ENCODE measurements around the gene OSBPL1A.

The OSBPL1A gene

GRCh38 chr18:24267878-24268277 lies 129.7 kb downstream of the OSBPL1A start:
- H3K79me2 ChIP-seq (ENCODE audit: insufficient read depth, low read length): no peaks in the 10 kb centered on the region
- H3K4me2 ChIP-seq (ENCODE audit: low read depth, low read length, poor library complexity, severe bottlenecking): no peak overlapping the region
- H3K9ac ChIP-seq (ENCODE audit: low read length): no peak overlapping the region
- H4K20me1 ChIP-seq (ENCODE audit: low read depth, low read length): no peaks in the 10 kb centered on the region
- H3K9me2 ChIP-seq (replicated peaks; ENCODE audit: insufficient read depth, low read length): no peaks in the 10 kb centered on the region
- H3K4me3 ChIP-seq (ENCODE audit: insufficient read depth, low read length, poor library complexity, severe bottlenecking): no peak overlapping the region
- H3F3A ChIP-seq (ENCODE audit: insufficient read depth): no peaks in the 10 kb centered on the region
- H3K36me3 ChIP-seq (ENCODE audit: low read length): no peaks in the 10 kb centered on the region
- no peak overlapping the region for H3K27ac ChIP-seq (ENCODE audit: low read depth, low read length)
- no peak for TF ChIP-seq EZH2phosphoT487 (conservative IDR thresholded peaks at IDR 0.05; ENCODE audit: low read length)
- TF ChIP-seq CTCF (IDR thresholded peaks at IDR 0.05; ENCODE audit: insufficient read depth, low read length, poor library complexity, severe bottlenecking): no peak
- H2AFZ ChIP-seq (ENCODE audit: low read depth, low read length, severe bottlenecking): no peak overlapping the region
- H3K27me3 ChIP-seq (ENCODE audit: low read length): no peaks in the 10 kb centered on the region
- H3K9me3 ChIP-seq (ENCODE audit: insufficient read depth, low read length): no peaks in the 10 kb centered on the region

- H3K79me2 ChIP-seq (ENCODE audit: insufficient read depth, low read length): no peaks in the 10 kb centered on the region
- no peaks in the 10 kb centered on the region for H3K36me3 ChIP-seq (ENCODE audit: low read length)
- no peaks in the 10 kb centered on the region for H3K27me3 ChIP-seq (ENCODE audit: low read length)
- no peak overlapping the region for H2AFZ ChIP-seq (ENCODE audit: low read depth, low read length, severe bottlenecking)
- no peaks in the 10 kb centered on the region for H4K20me1 ChIP-seq (ENCODE audit: low read depth, low read length)
- H3K9ac ChIP-seq (ENCODE audit: low read length): no peak overlapping the region
- no peak overlapping the region for H3K27ac ChIP-seq (ENCODE audit: low read depth, low read length)
- H3K9me2 ChIP-seq (replicated peaks; ENCODE audit: insufficient read depth, low read length): no peaks in the 10 kb centered on the region
- no peak overlapping the region for H3K4me2 ChIP-seq (ENCODE audit: low read depth, low read length, poor library complexity, severe bottlenecking)
- no peaks in the 10 kb centered on the region for H3K9me3 ChIP-seq (ENCODE audit: insufficient read depth, low read length)
- H3K4me3 ChIP-seq (ENCODE audit: insufficient read depth, low read length, poor library complexity, severe bottlenecking): no peak overlapping the region
- no peaks in the 10 kb centered on the region for H3F3A ChIP-seq (ENCODE audit: insufficient read depth)
- TF ChIP-seq CTCF (IDR thresholded peaks at IDR 0.05; ENCODE audit: insufficient read depth, low read length, poor library complexity, severe bottlenecking) (no peak), EZH2phosphoT487 (conservative IDR thresholded peaks at IDR 0.05; ENCODE audit: low read length) (no peak)
These were observed 131.5 kb downstream of the OSBPL1A start for GRCh38 chr18:24266131-24266530.

- no peaks in the 10 kb centered on the region for H3K9me3 ChIP-seq (ENCODE audit: insufficient read depth, low read length)
- H3K4me3 ChIP-seq (ENCODE audit: insufficient read depth, low read length, poor library complexity, severe bottlenecking): no peak overlapping the region
- H2AFZ ChIP-seq (ENCODE audit: low read depth, low read length, severe bottlenecking): no peak overlapping the region
- TF ChIP-seq CTCF (IDR thresholded peaks at IDR 0.05; ENCODE audit: insufficient read depth, low read length, poor library complexity, severe bottlenecking): no peak
- TF ChIP-seq EZH2phosphoT487 (conservative IDR thresholded peaks at IDR 0.05; ENCODE audit: low read length): no peak
- H3K27ac ChIP-seq (ENCODE audit: low read depth, low read length): no peak overlapping the region
- H4K20me1 ChIP-seq (ENCODE audit: low read depth, low read length): no peaks in the 10 kb centered on the region
- H3K9ac ChIP-seq (ENCODE audit: low read length): no peak overlapping the region
- no peaks in the 10 kb centered on the region for H3K79me2 ChIP-seq (ENCODE audit: insufficient read depth, low read length)
- no peaks in the 10 kb centered on the region for H3K27me3 ChIP-seq (ENCODE audit: low read length)
- H3F3A ChIP-seq (ENCODE audit: insufficient read depth): no peaks in the 10 kb centered on the region
- H3K9me2 ChIP-seq (replicated peaks; ENCODE audit: insufficient read depth, low read length): no peaks in the 10 kb centered on the region
- no peak overlapping the region for H3K4me2 ChIP-seq (ENCODE audit: low read depth, low read length, poor library complexity, severe bottlenecking)
- no peaks in the 10 kb centered on the region for H3K36me3 ChIP-seq (ENCODE audit: low read length)
These were observed 132.0 kb downstream of the OSBPL1A start for GRCh38 chr18:24265502-24266064.

All from SU-DHL-6 (cell line).